A549 (cell line): ENCODE results near the gene NPTXR. TPM values are rescaled to one million over a fixed set of nuclear protein-coding genes. Genes with fewer than 3 reads are reported as not detected.

Experiments used
- ATAC-seq, 2 experiments: fragments of 200-7000 bp in 1 of 2; fragments of >200 bp in 1 of 2; cut with Nextera tagmentation in 1 of 2; cut with Tn5 transposase in 1 of 2; 3 replicates each; pipeline versions ENCODE4 v1.8.0 to v1.9.1; 2018 to 2020; ENCODE audit warnings: mild to moderate bottlenecking in 1 of 2, moderate library complexity in 1 of 2
- CTCF ChIA-PET: fragments of 300-600 bp; sonication (Branson Sonifier 250); formaldehyde crosslinking; extraction: SDS; loops from one replicate; lab custom pipeline; 2021; ENCODE audit warnings: antibody characterized with exemption, inconsistent platforms; lab: Yijun Ruan, JAX
- POLR2A ChIA-PET: fragments of 350-600 bp; formaldehyde crosslinking; extraction: SDS; loops from one replicate; lab custom pipeline; 2021; ENCODE audit warnings: antibody characterized with exemption, inconsistent platforms; lab: Yijun Ruan, JAX
- DNase-seq, 2 experiments: peaks; one replicate each; pipeline versions ENCODE4 v3.0.0 to v3.0.0-alpha.2; 2011 to 2016; ENCODE audit warnings: low read depth in 1 of 2, low spot score in 1 of 2
- FAIRE-seq: peaks from 2 replicates; lab custom pipeline; 2011; peaks lifted over from hg19 to GRCh38; lab: Jason Lieb, UNC
- H3K27ac ChIP-seq, 2 experiments: fragments of >200 bp; sonication (Bioruptor Twin); formaldehyde crosslinking; 3 replicates each; pipeline ENCODE4 v1.5.1; 2016 to 2017
- H3K4me1 ChIP-seq: fragments of >200 bp; sonication (Bioruptor Twin); formaldehyde crosslinking; 3 replicates; pipeline ENCODE4 v1.6.1; 2016
- H3K4me2 ChIP-seq: fragments of >200 bp; sonication (Bioruptor Twin); formaldehyde crosslinking; 3 replicates; pipeline ENCODE4 v1.6.1; 2016
- H3K4me3 ChIP-seq: fragments of >200 bp; sonication (Bioruptor Twin); formaldehyde crosslinking; 3 replicates; pipeline ENCODE4 v1.5.1; 2016
- H3K9me3 ChIP-seq: fragments of >200 bp; sonication (Bioruptor Twin); formaldehyde crosslinking; 3 replicates; pipeline ENCODE4 v1.6.1; 2016
- BCL3 ChIP-seq: fragments of >200 bp; sonication (Bioruptor Twin); formaldehyde crosslinking; IDR thresholded peaks from 3 replicates; pipeline ENCODE4 v1.6.1; 2016
- CEBPB ChIP-seq, 2 experiments: fragments of >200 bp in 1 of 2; sonication (Bioruptor Twin) in 1 of 2; formaldehyde crosslinking in 1 of 2; IDR thresholded peaks; 2 replicates each; pipeline ENCODE4 v1.6.1; 2012 to 2016
- CHD2 ChIP-seq: fragments of 150-350 bp; IDR thresholded peaks from 2 replicates; pipeline ENCODE4 v1.6.1; 2014; ENCODE audit warnings: low read length; ENCODE audit not compliant: partially characterized antibody
- CHD4 ChIP-seq: fragments of 200-600 bp; sonication (generic); IDR thresholded peaks from 2 replicates; pipeline ENCODE4 v1.6.1; 2016; ENCODE audit warnings: antibody characterized with exemption, mild to moderate bottlenecking, borderline replicate concordance
- CTCF ChIP-seq: fragments of >200 bp; sonication (Bioruptor Twin); formaldehyde crosslinking; IDR thresholded peaks from 3 replicates; pipeline ENCODE4 v1.5.1; 2016
- EHF ChIP-seq: fragments of 250-450 bp; sonication (Bioruptor Pico); IDR thresholded peaks from 2 replicates; pipeline ENCODE4 v1.5.0; 2020; ENCODE audit warnings: mild to moderate bottlenecking
- FOSB ChIP-seq: fragments of 250-450 bp; sonication (Bioruptor Pico); IDR thresholded peaks from 2 replicates; pipeline ENCODE4 v1.5.0; 2020; ENCODE audit warnings: mild to moderate bottlenecking, moderate library complexity
- FOSL2 ChIP-seq, 2 experiments: fragments of 450-650 bp in 1 of 2; fragments of >200 bp in 1 of 2; sonication (Bioruptor Twin) in 1 of 2; formaldehyde crosslinking; IDR thresholded peaks; 2 replicates each; pipeline versions ENCODE4 v1.5.0 to v1.6.1; 2016 to 2020; ENCODE audit warnings: mild to moderate bottlenecking in 1 of 2, moderate library complexity in 1 of 2
- HEYL ChIP-seq: fragments of 250-450 bp; sonication (Bioruptor Pico); IDR thresholded peaks from 2 replicates; pipeline ENCODE4 v1.8.0; 2021; ENCODE audit warnings: mild to moderate bottlenecking, moderate library complexity
- HOXB13 ChIP-seq: fragments of 250-450 bp; sonication (Bioruptor Pico); IDR thresholded peaks from 2 replicates; pipeline ENCODE4 v1.5.0; 2020; ENCODE audit warnings: low read depth, mild to moderate bottlenecking, moderate library complexity
- JUNB ChIP-seq: fragments of >200 bp; sonication (Bioruptor Twin); formaldehyde crosslinking; IDR thresholded peaks from 2 replicates; pipeline ENCODE4 v1.6.1; 2016
- MAFK ChIP-seq: fragments of 450-650 bp; IDR thresholded peaks from 2 replicates; pipeline ENCODE4 v1.6.1; 2014; ENCODE audit not compliant: partially characterized antibody
- MYC ChIP-seq: IDR thresholded peaks from 2 replicates; pipeline ENCODE4 v1.6.1; 2012; ENCODE audit warnings: mild to moderate bottlenecking, inconsistent platforms, low read length, improper control_type of control experiment, borderline replicate concordance
- NR3C1 ChIP-seq: fragments of >200 bp; sonication (Bioruptor Twin); formaldehyde crosslinking; IDR thresholded peaks from 3 replicates; pipeline ENCODE4 v1.6.1; 2017
- PHF8 ChIP-seq: fragments of 200-600 bp; sonication (generic); IDR thresholded peaks from 2 replicates; pipeline ENCODE4 v1.6.1; 2016; ENCODE audit warnings: low read depth, mild to moderate bottlenecking, antibody characterized with exemption, moderate library complexity, borderline replicate concordance
- POLR2AphosphoS2 ChIP-seq: conservative IDR thresholded peaks from 2 replicates; pipeline ENCODE4 v1.6.1; 2012; ENCODE audit warnings: low read length, improper control_type of control experiment, inconsistent platforms
- RAD21 ChIP-seq, 2 experiments: fragments of >200 bp in 1 of 2; sonication (Bioruptor Twin) in 1 of 2; formaldehyde crosslinking in 1 of 2; IDR thresholded peaks in 1 of 2; conservative IDR thresholded peaks in 1 of 2; 2 replicates in 1 of 2; 3 replicates in 1 of 2; pipeline ENCODE4 v1.6.1; 2012 to 2018; ENCODE audit warnings: inconsistent platforms in 1 of 2
- RCOR1 ChIP-seq: fragments of 150-350 bp; IDR thresholded peaks from 2 replicates; pipeline ENCODE4 v1.6.1; 2014; ENCODE audit warnings: antibody characterized with exemption, low read length, low read depth
- RNF2 ChIP-seq: fragments of 200-600 bp; sonication (generic); IDR thresholded peaks from 2 replicates; pipeline ENCODE4 v1.6.1; 2016; ENCODE audit warnings: low read depth, mild to moderate bottlenecking, antibody characterized with exemption, moderate library complexity, borderline replicate concordance
- SMC3 ChIP-seq: fragments of >200 bp; sonication (Bioruptor Twin); formaldehyde crosslinking; IDR thresholded peaks from 3 replicates; pipeline ENCODE4 v1.6.1; 2018; ENCODE audit warnings: inconsistent platforms
- USF2 ChIP-seq: fragments of 450-650 bp; IDR thresholded peaks from 2 replicates; pipeline ENCODE4 v1.6.1; 2014; ENCODE audit warnings: antibody characterized with exemption
- ZC3H11A ChIP-seq: fragments of 450-650 bp; IDR thresholded peaks from 2 replicates; pipeline ENCODE4 v1.6.1; 2014; ENCODE audit warnings: antibody characterized with exemption, mild to moderate bottlenecking
- WGBS: methylation state at CpG from one replicate; pipeline ENCODE4 v1.1.6; 2017; ENCODE audit errors: missing lambda C conversion rate; 5-methylcytosine and 5-hydroxymethylcytosine counted together
- polyA plus RNA-seq, 4 experiments: library from polyadenylated mRNA; depleted of rRNA in 3 of 4; stranded (reverse); fragments of >200 nt; fragmentation: RNase III in 1 of 4; extraction: RNeasy Plus Mini Kit Qiagen cat#74134 plus additional on column Dnase treatment in 1 of 4; gene quantifications; 2 replicates in 3 of 4; 3 replicates in 1 of 4; pipeline ENCODE4 v1.2.3, GENCODE V29; 2011 to 2017
- TF ChIP-seq, protein P1 (sequence below): IDR thresholded peaks from 2 replicates; pipeline ENCODE4 v1.6.1; 2012
- TF ChIP-seq, protein P2 (sequence below): fragments of 250-450 bp; sonication (Bioruptor Pico); IDR thresholded peaks from 2 replicates; pipeline ENCODE4 v1.5.0; 2021; ENCODE audit warnings: mild to moderate bottlenecking, moderate library complexity, borderline replicate concordance

Gene NPTXR
- polyA plus RNA-seq, 2 of the 4 experiments (the other 2 are of a cell fraction), result 3.3 to 15.3 TPM

DNA sequence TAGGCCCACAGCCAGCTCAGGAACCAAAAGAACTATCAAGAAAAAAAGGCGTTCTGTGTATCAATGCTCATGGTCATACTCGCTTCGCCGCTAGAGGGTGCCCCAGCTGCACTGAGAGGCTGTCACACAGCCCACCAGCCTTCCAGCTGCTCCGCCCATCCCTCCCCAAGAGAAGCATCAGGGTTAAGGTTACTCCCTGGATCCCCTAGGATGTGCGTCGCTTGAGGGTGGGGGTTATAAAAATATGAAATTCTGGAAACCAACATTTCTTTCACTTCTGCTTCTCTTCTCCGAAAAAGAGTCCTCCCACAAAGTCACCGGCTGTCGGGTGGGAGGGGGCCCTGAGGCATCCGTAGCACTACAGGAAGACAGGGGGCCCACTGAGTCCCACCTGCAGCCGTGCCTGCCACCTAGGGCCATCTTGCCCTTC lies 26.5 kb upstream of the NPTXR start:
- POLR2A ChIA-PET, result interaction anchor here (1.1 to 2.4 kb wide), 3 partner anchors 54 to 447 kb away, joined by 3 to 11 read pairs (median 5); no protein-coding TSS in a partner anchor
- Histone ChIP-seq H3K4me2 (peak overlapping the region; percentile 79), H3K4me3 (peak overlapping the region; percentile 88), H3K9me3 (no peaks in the 10 kb centered on the region), H3K4me1 (peaks cover 23% of the 10 kb centered on the region), H3K27ac (peak overlapping the region; percentile 96 to 99; a peak in 4 of 6 replicates)
- DNase-seq (peak; percentile 70 to 78), FAIRE-seq (no peak), ATAC-seq (peak; percentile 20 to 81; a peak in 3 of 6 replicates)
- TF ChIP-seq JUNB (no peak), SMC3 (peak; percentile 62), CTCF (peak; percentile 84), RAD21 (conservative IDR thresholded peaks at IDR 0.05 in 1 of 2, IDR thresholded peaks at IDR 0.05 in 1 of 2) (peak; percentile 77 to 80)
- TF ChIP-seq, protein P1, sequence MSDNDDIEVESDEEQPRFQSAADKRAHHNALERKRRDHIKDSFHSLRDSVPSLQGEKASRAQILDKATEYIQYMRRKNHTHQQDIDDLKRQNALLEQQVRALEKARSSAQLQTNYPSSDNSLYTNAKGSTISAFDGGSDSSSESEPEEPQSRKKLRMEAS, result 0 out of 2 replicates have a peak, but pooled peaks have one; percentile 27
- 17% methylated on average over 12 of the region's 12 CpGs for WGBS
- CTCF ChIA-PET, result interaction anchor here (0.6 to 9.2 kb wide), 46 partner anchors 8 to 660 kb away, joined by 3 to 112 read pairs (median 4); partner anchors contain the start of gene NPTXR

- DNase-seq (no peak), ATAC-seq (no peak), FAIRE-seq (no peak)
- WGBS, result 100% methylated on average over 1 of the region's 3 CpGs
- peaks cover 23% of the 10 kb centered on the region for H3K4me1 ChIP-seq
- TF ChIP-seq MAFK, result peak; percentile 46
- TF ChIP-seq, protein P2, sequence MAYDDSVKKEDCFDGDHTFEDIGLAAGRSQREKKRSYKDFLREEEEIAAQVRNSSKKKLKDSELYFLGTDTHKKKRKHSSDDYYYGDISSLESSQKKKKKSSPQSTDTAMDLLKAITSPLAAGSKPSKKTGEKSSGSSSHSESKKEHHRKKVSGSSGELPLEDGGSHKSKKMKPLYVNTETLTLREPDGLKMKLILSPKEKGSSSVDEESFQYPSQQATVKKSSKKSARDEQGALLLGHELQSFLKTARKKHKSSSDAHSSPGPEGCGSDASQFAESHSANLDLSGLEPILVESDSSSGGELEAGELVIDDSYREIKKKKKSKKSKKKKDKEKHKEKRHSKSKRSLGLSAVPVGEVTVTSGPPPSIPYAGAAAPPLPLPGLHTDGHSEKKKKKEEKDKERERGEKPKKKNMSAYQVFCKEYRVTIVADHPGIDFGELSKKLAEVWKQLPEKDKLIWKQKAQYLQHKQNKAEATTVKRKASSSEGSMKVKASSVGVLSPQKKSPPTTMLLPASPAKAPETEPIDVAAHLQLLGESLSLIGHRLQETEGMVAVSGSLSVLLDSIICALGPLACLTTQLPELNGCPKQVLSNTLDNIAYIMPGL (CRISPR knock-in tag), result no peak
- ChIA-PET POLR2A (interaction anchor here (1.1 to 1.9 kb wide), 2 partner anchors 55 to 447 kb away, joined by 3 to 5 read pairs; no protein-coding TSS in a partner anchor), CTCF (interaction anchor here (0.6 to 9.2 kb wide), 53 partner anchors 8 to 660 kb away, joined by 3 to 112 read pairs (median 4); partner anchors contain the start of gene NPTXR)
- no peak overlapping the region for H3K27ac ChIP-seq
- no peak overlapping the region for H3K4me2 ChIP-seq
- no peak overlapping the region for H3K4me3 ChIP-seq
- H3K9me3 ChIP-seq, result no peaks in the 10 kb centered on the region
Measured at GRCh38 chr22:38869663-38870062, 25.8 kb upstream of the NPTXR start.

DNA sequence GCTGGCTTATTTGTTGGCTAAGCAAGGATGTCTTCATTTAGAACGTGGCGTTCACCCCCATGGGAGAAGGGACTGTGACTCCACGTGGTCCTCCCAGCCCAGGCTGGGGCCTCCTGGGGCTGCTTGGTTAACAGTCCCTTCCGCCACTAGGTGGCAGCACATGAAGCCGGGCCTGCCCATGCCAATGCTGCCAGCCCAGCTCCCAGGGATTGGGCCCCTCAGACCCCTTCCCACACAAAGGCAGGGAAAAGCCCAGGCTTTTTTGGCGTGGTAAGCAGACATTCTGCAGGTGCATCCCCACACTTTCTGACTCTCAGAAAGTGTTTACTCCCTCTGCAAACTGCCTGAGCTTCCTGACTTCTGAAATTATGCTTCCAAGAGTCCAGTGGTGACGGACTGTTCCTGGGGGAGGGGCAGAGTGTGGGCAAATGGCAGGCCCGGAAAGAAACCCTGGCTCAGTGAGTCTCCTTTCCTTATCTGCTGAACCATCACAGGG lies 25.1 kb upstream of the NPTXR start:
- FAIRE-seq, result no peak
- Histone ChIP-seq H3K4me1 (peaks cover 23% of the 10 kb centered on the region), H3K9me3 (no peaks in the 10 kb centered on the region), H3K27ac (peak overlapping the region in 1 of 2 experiments; percentile 54; a peak in 3 of 6 replicates), H3K4me2 (no peak overlapping the region), H3K4me3 (no peak overlapping the region)
- POLR2A ChIA-PET, result interaction anchor here (1.0 to 1.1 kb wide), 3 partner anchors 25 to 134 kb away, joined by 3 read pairs; partner anchors contain the start of gene NPTXR
- peak in 1 of 2 experiments; percentile 75; a peak in 3 of 6 replicates for ATAC-seq
- CTCF ChIA-PET, result interaction anchor here (0.6 to 9.2 kb wide), 42 partner anchors 10 to 452 kb away, joined by 3 to 112 read pairs (median 5); partner anchors contain the start of genes APOBEC3B and NPTXR
- 20% methylated on average over 5 of the region's 8 CpGs for WGBS
- peak; percentile 65 to 68 for DNase-seq
- no peak for TF ChIP-seq MAFK
- no peak for TF ChIP-seq PHF8
- no peak for TF ChIP-seq FOSB (CRISPR knock-in tag)
- TF ChIP-seq JUNB, result no peak
- no peak for TF ChIP-seq BCL3
- no peak for TF ChIP-seq HOXB13 (CRISPR knock-in tag)
- no peak for TF ChIP-seq CHD4
- no peak for TF ChIP-seq EHF (CRISPR knock-in tag)
- TF ChIP-seq MYC, result peak; percentile 62; the same call in 1 of the 2 replicates
- TF ChIP-seq RAD21 (conservative IDR thresholded peaks at IDR 0.05 in 1 of 2, IDR thresholded peaks at IDR 0.05 in 1 of 2), result peak; percentile 45 to 58
- TF ChIP-seq NR3C1, result no peak
- TF ChIP-seq RNF2, result no peak
- no peak for TF ChIP-seq CEBPB (IDR thresholded peaks at IDR 0.05)
- TF ChIP-seq POLR2AphosphoS2, result no peak
- TF ChIP-seq CHD2, result no peak
- no peak for TF ChIP-seq RCOR1
- no peak for TF ChIP-seq HEYL
- TF ChIP-seq, protein P1, result peak; percentile 84
- TF ChIP-seq USF2, result no peak
- TF ChIP-seq SMC3, result peak; percentile 62
- TF ChIP-seq ZC3H11A, result no peak
- no peak for TF ChIP-seq FOSL2 (IDR thresholded peaks at IDR 0.05)
- TF ChIP-seq FOSL2 (CRISPR knock-in tag; IDR thresholded peaks at IDR 0.05), result no peak
